ENCODE results near the gene CYFIP2.

The CYFIP2 gene

DNA sequence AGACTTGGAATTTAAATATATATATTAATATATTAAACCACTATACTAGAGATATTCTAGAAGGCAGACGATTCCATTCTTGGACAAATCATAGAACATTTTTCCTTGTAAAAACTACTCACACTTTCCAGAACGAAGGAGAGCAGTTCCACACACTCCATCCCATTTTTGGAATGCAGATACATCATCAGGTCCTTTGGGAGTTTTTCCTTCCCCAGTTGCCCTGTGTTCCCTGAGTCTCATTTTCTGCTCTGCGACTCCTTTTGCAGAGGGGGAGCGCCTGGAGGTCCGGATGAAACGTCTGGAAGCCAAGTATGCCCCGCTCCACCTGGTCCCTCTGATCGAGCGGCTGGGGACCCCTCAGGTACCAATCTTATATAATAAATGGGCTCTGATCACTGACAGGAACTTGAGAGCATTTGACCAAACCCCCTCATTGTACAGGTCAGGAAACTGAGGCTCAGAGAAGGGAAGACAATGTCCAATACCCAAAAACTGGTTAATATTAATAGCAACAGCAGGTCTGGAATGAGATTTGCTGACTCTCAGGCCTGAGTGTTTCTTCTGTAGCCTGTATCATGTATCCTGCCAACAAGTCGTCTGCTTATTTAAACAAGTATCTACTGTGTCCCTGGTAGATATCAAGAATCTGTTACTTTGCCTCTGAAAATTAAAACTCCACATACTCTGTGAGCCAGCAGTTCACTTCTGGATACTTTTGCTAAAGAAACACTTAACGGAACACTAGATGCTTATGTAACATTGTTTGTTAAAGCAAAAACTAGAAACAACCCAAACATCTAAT is 117.3 kb downstream of the CYFIP2 start:
- H3K9ac ChIP-seq, result no peak overlapping the region
- H3K27ac ChIP-seq, result no peak overlapping the region

DNA sequence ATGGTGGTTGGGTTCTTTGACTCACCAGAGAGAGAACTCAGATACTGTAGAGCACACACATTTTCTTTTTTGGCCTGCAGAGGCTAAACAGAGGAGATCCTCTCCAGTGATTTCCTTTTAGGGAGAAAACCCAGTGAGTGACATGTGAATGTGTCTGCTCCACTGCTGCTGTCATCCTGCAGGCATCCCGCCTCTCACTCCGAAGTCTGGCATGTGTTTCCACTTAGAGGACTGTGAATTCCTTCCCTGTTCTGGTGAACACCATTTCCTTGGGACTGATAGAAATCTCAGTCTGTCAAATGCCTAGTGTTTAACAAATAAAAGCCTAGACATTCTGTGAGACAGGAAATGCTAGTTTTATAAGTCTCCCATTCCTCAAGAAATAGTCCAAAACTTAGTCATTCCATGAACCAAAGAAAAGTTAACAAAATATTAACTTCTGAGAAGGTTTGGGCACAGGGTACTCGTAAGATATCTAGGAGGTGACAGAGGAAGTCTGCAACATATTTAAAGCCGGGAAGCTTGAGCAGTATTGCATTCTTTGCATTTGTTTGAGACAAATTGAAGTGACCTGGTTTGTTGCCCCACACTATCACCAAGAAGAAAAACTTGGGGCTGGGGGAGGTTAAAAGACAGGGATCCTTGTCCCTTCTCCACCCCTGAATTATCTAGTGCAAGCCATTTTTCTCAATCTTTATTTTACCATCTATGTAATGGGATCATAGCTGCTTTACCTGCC is 119.2 kb downstream of the CYFIP2 start:
- H4K20me1 ChIP-seq, result no peaks in the 10 kb centered on the region; the same call in 1 of the 2 replicates
- H3K36me3 ChIP-seq, result peaks cover 98% of the 10 kb centered on the region
- no peaks in the 10 kb centered on the region for H3K9me3 ChIP-seq
- H3K9ac ChIP-seq, result no peak overlapping the region
- no peaks in the 10 kb centered on the region for H3K4me1 ChIP-seq
- no peaks in the 10 kb centered on the region for H3K27me3 ChIP-seq
- H3K4me2 ChIP-seq, result no peak overlapping the region
- TF ChIP-seq Cebpa-rat (IDR thresholded peaks at IDR 0.05), result no peak
- H3K4me3 ChIP-seq, result no peak overlapping the region
- no peak overlapping the region for H3K27ac ChIP-seq

More for the DNA sequence above, 117.3 kb downstream of the CYFIP2 start:
- peaks cover 98% of the 10 kb centered on the region for H3K36me3 ChIP-seq
- H3K4me2 ChIP-seq, result no peak overlapping the region
- H3K9me3 ChIP-seq, result no peaks in the 10 kb centered on the region
- no peaks in the 10 kb centered on the region for H4K20me1 ChIP-seq
- no peaks in the 10 kb centered on the region for H3K27me3 ChIP-seq
- no peak for TF ChIP-seq Cebpa-rat (IDR thresholded peaks at IDR 0.05)
- no peaks in the 10 kb centered on the region for H3K4me1 ChIP-seq
- H3K4me3 ChIP-seq, result no peak overlapping the region

- Histone ChIP-seq H3K9me3 (no peaks in the 10 kb centered on the region), H3K4me2 (no peak overlapping the region), H3K36me3 (peaks cover 99% of the 10 kb centered on the region), H3K9ac (no peak overlapping the region), H4K20me1 (peaks cover 6% of the 10 kb centered on the region; the same call in 1 of the 2 replicates), H3K27ac (no peak overlapping the region), H3K4me3 (no peak overlapping the region), H3K27me3 (no peaks in the 10 kb centered on the region), H3K4me1 (no peaks in the 10 kb centered on the region)
- no peak for TF ChIP-seq Cebpa-rat (IDR thresholded peaks at IDR 0.05)
Observed at GRCh38 chr5:157387041-157387563, 121.2 kb downstream of the CYFIP2 start.

DNA sequence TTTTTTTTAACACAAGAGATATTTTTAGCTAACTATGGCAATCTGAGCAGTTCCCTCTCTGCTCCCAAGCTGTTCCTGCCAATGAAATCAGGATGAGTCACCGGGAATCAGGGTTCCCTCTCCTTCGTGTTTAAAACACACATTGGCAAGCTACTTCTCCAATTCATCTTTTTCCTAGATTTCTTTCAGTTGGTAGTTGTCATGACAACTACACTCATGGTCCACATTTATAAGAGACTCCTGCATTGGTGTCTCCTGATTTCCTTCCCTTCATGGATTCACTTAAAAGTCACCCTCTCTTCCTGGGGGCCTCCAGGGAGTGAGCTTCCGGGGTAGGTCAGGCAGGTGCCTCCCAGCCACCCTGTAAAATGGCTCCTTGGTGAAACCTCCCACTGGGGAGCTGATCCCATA is 121.8 kb downstream of the CYFIP2 start:
- Histone ChIP-seq H3K4me3 (no peak overlapping the region), H3K4me1 (no peaks in the 10 kb centered on the region), H3K9ac (no peak overlapping the region), H4K20me1 (peaks cover 6% of the 10 kb centered on the region; the same call in 1 of the 2 replicates), H3K27me3 (no peaks in the 10 kb centered on the region), H3K36me3 (peaks cover 99% of the 10 kb centered on the region), H3K27ac (no peak overlapping the region), H3K9me3 (no peaks in the 10 kb centered on the region), H3K4me2 (no peak overlapping the region)
- no peak for TF ChIP-seq Cebpa-rat (IDR thresholded peaks at IDR 0.05)

- H3K4me2 ChIP-seq, result no peak overlapping the region
Observed at GRCh38 chr5:157388111-157388710, 122.3 kb downstream of the CYFIP2 start.

GRCh38 chr5:157389103-157389502 is 123.2 kb downstream of the CYFIP2 start:
- TF ChIP-seq Cebpa-rat (IDR thresholded peaks at IDR 0.05), result no peak
- H3K27me3 ChIP-seq, result no peaks in the 10 kb centered on the region
- peaks cover 99% of the 10 kb centered on the region for H3K36me3 ChIP-seq
- no peak overlapping the region for H3K4me3 ChIP-seq
- no peak overlapping the region for H3K9ac ChIP-seq
- H3K27ac ChIP-seq, result no peak overlapping the region
- no peaks in the 10 kb centered on the region; the same call in 1 of the 2 replicates for H3K9me3 ChIP-seq
- H3K4me2 ChIP-seq, result no peak overlapping the region
- H4K20me1 ChIP-seq, result peaks cover 11% of the 10 kb centered on the region; the same call in 1 of the 2 replicates
- H3K4me1 ChIP-seq, result no peaks in the 10 kb centered on the region

More at GRCh38 chr5:157388111-157388710, 122.3 kb downstream of the CYFIP2 start:
- no peak overlapping the region for H3K27ac ChIP-seq
- H3K4me3 ChIP-seq, result no peak overlapping the region
- no peaks in the 10 kb centered on the region; the same call in 1 of the 2 replicates for H3K9me3 ChIP-seq
- no peak for TF ChIP-seq Cebpa-rat (IDR thresholded peaks at IDR 0.05)
- no peak overlapping the region for H3K9ac ChIP-seq
- peaks cover 99% of the 10 kb centered on the region for H3K36me3 ChIP-seq
- no peaks in the 10 kb centered on the region for H3K4me1 ChIP-seq
- peaks cover 7% of the 10 kb centered on the region; the same call in 1 of the 2 replicates for H4K20me1 ChIP-seq
- no peaks in the 10 kb centered on the region for H3K27me3 ChIP-seq

DNA sequence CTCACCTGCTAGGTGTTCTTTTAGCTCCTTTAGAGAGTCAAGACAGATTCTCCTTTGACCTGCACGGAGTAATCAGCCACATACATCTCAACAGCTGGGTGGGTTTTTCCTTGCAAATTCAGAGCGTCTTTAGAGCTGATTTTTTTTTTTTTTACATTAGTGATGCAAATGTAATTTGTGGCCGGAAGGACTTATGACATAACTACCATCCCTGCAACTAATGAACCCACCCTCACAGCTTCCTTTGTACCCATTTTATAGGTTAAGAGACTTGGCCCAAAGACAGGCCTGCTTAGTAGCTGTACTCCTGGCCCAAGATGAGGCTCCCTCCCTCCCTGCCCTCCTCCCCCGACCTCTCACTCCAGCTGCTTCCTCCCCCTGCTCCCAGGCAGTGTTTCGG is 124.2 kb downstream of the CYFIP2 start:
- H3K9me3 ChIP-seq, result no peaks in the 10 kb centered on the region; the same call in 1 of the 2 replicates
- no peaks in the 10 kb centered on the region for H3K27me3 ChIP-seq
- H3K4me2 ChIP-seq, result no peak overlapping the region
- H3K36me3 ChIP-seq, result peaks cover 94% of the 10 kb centered on the region
- no peak for TF ChIP-seq Cebpa-rat (IDR thresholded peaks at IDR 0.05)
- no peak overlapping the region for H3K9ac ChIP-seq
- H3K27ac ChIP-seq, result no peak overlapping the region
- no peak overlapping the region for H3K4me3 ChIP-seq
- peaks cover 11% of the 10 kb centered on the region; the same call in 1 of the 2 replicates for H4K20me1 ChIP-seq
- no peaks in the 10 kb centered on the region for H3K4me1 ChIP-seq

GRCh38 chr5:157390551-157391297 is 124.8 kb downstream of the CYFIP2 start:
- Histone ChIP-seq H3K9me3 (no peaks in the 10 kb centered on the region; the same call in 1 of the 2 replicates), H3K4me2 (no peak overlapping the region), H3K27me3 (no peaks in the 10 kb centered on the region), H3K36me3 (peaks cover 88% of the 10 kb centered on the region), H3K4me1 (no peaks in the 10 kb centered on the region), H3K4me3 (no peak overlapping the region), H3K27ac (no peak overlapping the region), H3K9ac (no peak overlapping the region), H4K20me1 (peaks cover 11% of the 10 kb centered on the region; the same call in 1 of the 2 replicates)
- no peak for TF ChIP-seq Cebpa-rat (IDR thresholded peaks at IDR 0.05)

- no peak for TF ChIP-seq Cebpa-rat (IDR thresholded peaks at IDR 0.05)
- H3K27ac ChIP-seq, result no peak overlapping the region
- H3K36me3 ChIP-seq, result peaks cover 13% of the 10 kb centered on the region
- H3K9ac ChIP-seq, result no peak overlapping the region
- H3K27me3 ChIP-seq, result no peaks in the 10 kb centered on the region
- H3K4me3 ChIP-seq, result no peak overlapping the region
- H3K9me3 ChIP-seq, result peaks cover 20% of the 10 kb centered on the region
- H3K4me2 ChIP-seq, result no peak overlapping the region
- H3K4me1 ChIP-seq, result no peaks in the 10 kb centered on the region
- H4K20me1 ChIP-seq, result 0 out of 2 replicates have a peak, but pooled peaks cover 2% of the 10 kb centered on the region
Observed at GRCh38 chr5:157398305-157398704, 132.4 kb downstream of the CYFIP2 start.

Measured in BLaER1 (cell line).